Activated T-helper 1 cell treated with Interleukin-2 at 50 U/mL for 16 hours (primary cell): Measurements from ENCODE around the gene GPR37L1.
"Not testable (repeated sequence)": the region's sequence is repeated elsewhere in the genome, so short reads cannot be mapped to it uniquely, and the experiment has no call there.

Source experiments
- DNase-seq: peaks from one replicate; pipeline ENCODE4 v3.0.0-alpha.2; 2020; ENCODE audit warnings: low read depth

GPR37L1 gene

GRCh38 chr1:202107801-202108731, 14.7 kb upstream of the GPR37L1 start:
- no peak for DNase-seq

- DNase-seq: no peak
These were observed 11.7 kb upstream of the GPR37L1 start for GRCh38 chr1:202110977-202111376.

GRCh38 chr1:202111589-202111988, 11.1 kb upstream of the GPR37L1 start:
- not testable (repeated sequence) for DNase-seq

- DNase-seq: no peak
These were observed 9.6 kb upstream of the GPR37L1 start for GRCh38 chr1:202112859-202113689.

GRCh38 chr1:202113690-202114300, 8.9 kb upstream of the GPR37L1 start:
- no peak for DNase-seq

GRCh38 chr1:202116287-202116686, 6.4 kb upstream of the GPR37L1 start:
- no peak for DNase-seq

- DNase-seq: no peak
These were observed 4.8 kb upstream of the GPR37L1 start for GRCh38 chr1:202117898-202118371.

- DNase-seq: no peak
These were observed 1.7 kb upstream of the GPR37L1 start for GRCh38 chr1:202121006-202121405.

- DNase-seq: no peak
These were observed 658 bp downstream of the GPR37L1 start for GRCh38 chr1:202123336-202123813.

GRCh38 chr1:202124142-202124541, 1.4 kb downstream of the GPR37L1 start:
- DNase-seq: no peak

GRCh38 chr1:202125611-202126010, 2.9 kb downstream of the GPR37L1 start:
- DNase-seq: no peak

GRCh38 chr1:202126426-202126825, 3.7 kb downstream of the GPR37L1 start:
- DNase-seq: no peak

- DNase-seq: no peak
These were observed 4.3 kb downstream of the GPR37L1 start for GRCh38 chr1:202127061-202127460.

GRCh38 chr1:202127836-202128622, 5.3 kb downstream of the GPR37L1 start:
- DNase-seq: no peak

GRCh38 chr1:202129453-202130296, 7.0 kb downstream of the GPR37L1 start:
- DNase-seq: no peak

- no peak for DNase-seq
These were observed 7.6 kb downstream of the GPR37L1 start for GRCh38 chr1:202130297-202130721.

GRCh38 chr1:202130816-202131522, 8.3 kb downstream of the GPR37L1 start:
- no peak for DNase-seq

- DNase-seq: no peak
These were observed 9.5 kb downstream of the GPR37L1 start for GRCh38 chr1:202131956-202132821.

- DNase-seq: no peak
These were observed 10.3 kb downstream of the GPR37L1 start for GRCh38 chr1:202133001-202133400.
